Measurements from ENCODE around the gene GEN1.
A peak's percentile ranks its signal among the peaks of the same experiment; 100 is the strongest.

The GEN1 gene, protein sequence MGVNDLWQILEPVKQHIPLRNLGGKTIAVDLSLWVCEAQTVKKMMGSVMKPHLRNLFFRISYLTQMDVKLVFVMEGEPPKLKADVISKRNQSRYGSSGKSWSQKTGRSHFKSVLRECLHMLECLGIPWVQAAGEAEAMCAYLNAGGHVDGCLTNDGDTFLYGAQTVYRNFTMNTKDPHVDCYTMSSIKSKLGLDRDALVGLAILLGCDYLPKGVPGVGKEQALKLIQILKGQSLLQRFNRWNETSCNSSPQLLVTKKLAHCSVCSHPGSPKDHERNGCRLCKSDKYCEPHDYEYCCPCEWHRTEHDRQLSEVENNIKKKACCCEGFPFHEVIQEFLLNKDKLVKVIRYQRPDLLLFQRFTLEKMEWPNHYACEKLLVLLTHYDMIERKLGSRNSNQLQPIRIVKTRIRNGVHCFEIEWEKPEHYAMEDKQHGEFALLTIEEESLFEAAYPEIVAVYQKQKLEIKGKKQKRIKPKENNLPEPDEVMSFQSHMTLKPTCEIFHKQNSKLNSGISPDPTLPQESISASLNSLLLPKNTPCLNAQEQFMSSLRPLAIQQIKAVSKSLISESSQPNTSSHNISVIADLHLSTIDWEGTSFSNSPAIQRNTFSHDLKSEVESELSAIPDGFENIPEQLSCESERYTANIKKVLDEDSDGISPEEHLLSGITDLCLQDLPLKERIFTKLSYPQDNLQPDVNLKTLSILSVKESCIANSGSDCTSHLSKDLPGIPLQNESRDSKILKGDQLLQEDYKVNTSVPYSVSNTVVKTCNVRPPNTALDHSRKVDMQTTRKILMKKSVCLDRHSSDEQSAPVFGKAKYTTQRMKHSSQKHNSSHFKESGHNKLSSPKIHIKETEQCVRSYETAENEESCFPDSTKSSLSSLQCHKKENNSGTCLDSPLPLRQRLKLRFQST

DNA sequence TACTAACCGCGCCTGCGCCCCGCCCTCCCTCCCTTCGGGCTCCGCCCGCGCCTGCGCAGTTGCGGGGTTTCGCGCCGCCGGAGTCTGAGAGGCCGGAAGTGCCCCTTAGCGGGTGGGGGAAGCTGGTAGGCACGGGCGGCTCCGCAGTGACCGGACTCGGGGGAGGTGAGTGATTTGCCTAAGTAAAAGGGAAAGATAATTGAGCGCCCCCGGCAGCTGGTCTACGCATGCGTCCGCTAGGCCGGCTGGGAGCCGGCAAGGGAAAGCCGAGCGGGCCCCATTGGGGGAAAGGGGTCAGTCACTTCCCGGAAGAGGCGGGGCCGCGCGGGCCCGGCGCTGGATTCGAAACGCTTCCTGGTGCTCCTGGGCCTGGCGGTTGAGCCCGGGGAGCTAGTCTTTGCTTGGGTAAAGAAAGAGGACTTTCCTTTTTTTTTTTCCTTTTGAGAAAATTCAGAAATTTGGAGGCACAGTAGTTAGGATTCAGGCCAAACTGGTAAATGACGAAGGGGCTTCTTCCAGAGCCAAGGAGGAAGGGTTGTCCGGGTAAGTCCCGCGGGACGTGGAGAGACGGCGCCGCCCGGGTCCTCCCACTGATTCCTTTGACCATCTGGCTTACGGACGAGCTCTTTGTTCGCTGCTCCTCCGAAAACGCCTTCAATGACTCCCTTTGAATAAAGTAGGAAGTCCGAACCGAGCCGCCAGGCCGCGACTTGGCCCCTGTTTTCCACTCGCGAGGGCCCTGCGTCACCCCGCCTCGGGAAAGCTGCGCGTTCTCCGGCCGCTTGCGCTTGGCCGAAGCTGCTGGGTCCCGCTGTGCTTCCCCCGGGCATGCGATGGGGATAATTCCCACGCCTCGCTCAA, at the start of gene GEN1, which contains the start of gene SMC6:
GEN1 (plus strand) TSS at position 336 of the 861 bp plus-strand sequence. CDS start 5,806 bp downstream, outside the sequence.
SMC6 (minus strand) TSS at position 8 of the 861 bp plus-strand sequence. CDS start 7,864 bp downstream, outside the sequence.
- Histone ChIP-seq H3K4me1 (ENCODE audit: control insufficient read depth in 5 of 5, insufficient read depth in 5 of 5, low read length in 5 of 5) (peaks cover 1 to 22% (median 17%) of the 10 kb centered on the region in 5 donors), H3K4me3 (ENCODE audit: low read depth in 1 of 5, low read length in 5 of 5) (peak within 1 kb of the TSS; percentile 82 to 95 (median 86)), H3K27ac (ENCODE audit: low read depth, low read length) (peak within 1 kb of the TSS; percentile 95), H3K36me3 (ENCODE audit: control insufficient read depth in 5 of 5, insufficient read depth in 5 of 5, low read length in 5 of 5) (no peaks in the 10 kb centered on the region), H3K9me3 (ENCODE audit: control insufficient read depth in 5 of 5, low read length in 5 of 5) (no peaks in the 10 kb centered on the region), H3K27me3 (ENCODE audit: control insufficient read depth in 5 of 5, insufficient read depth in 4 of 5, low read length in 5 of 5) (no peaks in the 10 kb centered on the region), H3K9ac (ENCODE audit: low read length in 5 of 5) (peak within 1 kb of the TSS; percentile 82 to 99 (median 96))

DNA sequence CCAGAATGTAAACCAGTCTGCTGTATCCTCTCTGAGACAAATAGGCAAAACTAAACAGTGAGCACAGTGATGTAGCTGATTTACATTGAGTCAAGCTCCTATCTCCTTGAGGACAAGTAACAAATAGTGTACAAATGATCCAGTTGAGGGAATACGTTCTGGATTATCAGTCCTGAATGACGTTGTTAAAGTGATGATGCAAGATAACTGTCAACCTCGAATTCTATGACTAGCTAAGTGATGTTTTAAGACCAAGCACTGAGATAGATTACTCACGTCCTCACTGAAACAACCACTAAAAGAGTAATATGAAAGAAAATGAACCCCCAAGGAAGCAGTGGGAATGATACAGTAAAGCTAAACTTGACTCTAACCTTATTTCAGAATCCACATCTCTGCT, 47.1 kb upstream of the GEN1 start:
- Histone ChIP-seq H3K27ac (ENCODE audit: low read depth, low read length) (no peak overlapping the region), H3K4me3 (ENCODE audit: low read depth in 1 of 5, low read length in 5 of 5) (no peak overlapping the region), H3K9ac (ENCODE audit: low read length in 5 of 5) (no peak overlapping the region), H3K9me3 (ENCODE audit: control insufficient read depth in 5 of 5, low read length in 5 of 5) (no peaks in the 10 kb centered on the region), H3K4me1 (ENCODE audit: control insufficient read depth in 5 of 5, insufficient read depth in 5 of 5, low read length in 5 of 5) (no peaks in the 10 kb centered on the region), H3K27me3 (ENCODE audit: control insufficient read depth in 5 of 5, insufficient read depth in 4 of 5, low read length in 5 of 5) (no peaks in the 10 kb centered on the region), H3K36me3 (ENCODE audit: control insufficient read depth in 5 of 5, insufficient read depth in 5 of 5, low read length in 5 of 5) (peaks cover 30 to 51% (median 37%) of the 10 kb centered on the region in 5 donors)

DNA sequence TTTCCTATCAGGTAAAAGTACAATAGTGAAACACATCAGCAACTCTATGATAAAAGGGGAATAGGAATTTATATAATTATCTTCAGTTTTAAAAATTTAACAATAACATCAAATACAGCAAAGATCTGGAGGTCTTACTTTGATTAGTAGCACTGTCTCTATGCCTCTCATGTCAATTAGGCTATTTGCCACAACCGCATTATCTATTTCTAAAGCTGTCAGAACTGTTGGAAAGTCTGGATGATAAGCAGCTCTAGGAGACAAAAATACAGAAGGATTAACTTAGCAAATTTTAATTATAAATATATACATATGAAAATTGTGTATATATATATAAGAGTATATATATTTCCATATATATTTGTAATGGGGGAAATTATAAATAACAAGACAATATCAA, 45.4 kb upstream of the GEN1 start:
- peaks cover 40 to 60% (median 44%) of the 10 kb centered on the region in 5 donors for H3K36me3 ChIP-seq (ENCODE audit: control insufficient read depth in 5 of 5, insufficient read depth in 5 of 5, low read length in 5 of 5)
- no peak overlapping the region for H3K9ac ChIP-seq (ENCODE audit: low read length in 5 of 5)
- H3K27me3 ChIP-seq (ENCODE audit: control insufficient read depth in 5 of 5, insufficient read depth in 4 of 5, low read length in 5 of 5): no peaks in the 10 kb centered on the region
- no peak overlapping the region for H3K4me3 ChIP-seq (ENCODE audit: low read depth in 1 of 5, low read length in 5 of 5)
- no peaks in the 10 kb centered on the region for H3K9me3 ChIP-seq (ENCODE audit: control insufficient read depth in 5 of 5, low read length in 5 of 5)
- H3K4me1 ChIP-seq (ENCODE audit: control insufficient read depth in 5 of 5, insufficient read depth in 5 of 5, low read length in 5 of 5): no peaks in the 10 kb centered on the region
- no peak overlapping the region for H3K27ac ChIP-seq (ENCODE audit: low read depth, low read length)

DNA sequence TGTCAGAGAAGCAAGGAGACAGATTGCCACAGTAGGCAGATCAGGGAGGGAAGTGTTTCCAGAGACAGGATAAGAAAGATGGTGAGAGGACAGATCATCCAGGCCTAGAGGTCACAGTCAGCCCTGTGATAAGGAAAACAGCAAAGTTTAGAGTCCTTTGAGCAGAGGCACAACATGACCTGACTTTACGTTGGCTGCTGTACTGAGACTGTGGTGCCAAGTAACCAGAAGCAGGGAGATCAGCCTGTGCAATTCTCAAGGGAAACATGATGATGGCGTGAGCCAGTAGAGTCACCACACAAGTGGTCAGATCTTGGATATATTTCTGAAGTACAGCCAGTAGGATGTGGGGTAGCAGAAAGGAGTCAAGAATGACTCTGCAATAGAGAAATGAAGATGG, 44.0 kb upstream of the GEN1 start:
- H3K27me3 ChIP-seq (ENCODE audit: control insufficient read depth in 5 of 5, insufficient read depth in 4 of 5, low read length in 5 of 5): no peaks in the 10 kb centered on the region
- no peak overlapping the region for H3K4me3 ChIP-seq (ENCODE audit: low read depth in 1 of 5, low read length in 5 of 5)
- no peak overlapping the region for H3K27ac ChIP-seq (ENCODE audit: low read depth, low read length)
- H3K9me3 ChIP-seq (ENCODE audit: control insufficient read depth in 5 of 5, low read length in 5 of 5): no peaks in the 10 kb centered on the region
- H3K4me1 ChIP-seq (ENCODE audit: control insufficient read depth in 5 of 5, insufficient read depth in 5 of 5, low read length in 5 of 5): no peaks in the 10 kb centered on the region
- peaks cover 43 to 65% (median 51%) of the 10 kb centered on the region in 5 donors for H3K36me3 ChIP-seq (ENCODE audit: control insufficient read depth in 5 of 5, insufficient read depth in 5 of 5, low read length in 5 of 5)
- H3K9ac ChIP-seq (ENCODE audit: low read length in 5 of 5): no peak overlapping the region

DNA sequence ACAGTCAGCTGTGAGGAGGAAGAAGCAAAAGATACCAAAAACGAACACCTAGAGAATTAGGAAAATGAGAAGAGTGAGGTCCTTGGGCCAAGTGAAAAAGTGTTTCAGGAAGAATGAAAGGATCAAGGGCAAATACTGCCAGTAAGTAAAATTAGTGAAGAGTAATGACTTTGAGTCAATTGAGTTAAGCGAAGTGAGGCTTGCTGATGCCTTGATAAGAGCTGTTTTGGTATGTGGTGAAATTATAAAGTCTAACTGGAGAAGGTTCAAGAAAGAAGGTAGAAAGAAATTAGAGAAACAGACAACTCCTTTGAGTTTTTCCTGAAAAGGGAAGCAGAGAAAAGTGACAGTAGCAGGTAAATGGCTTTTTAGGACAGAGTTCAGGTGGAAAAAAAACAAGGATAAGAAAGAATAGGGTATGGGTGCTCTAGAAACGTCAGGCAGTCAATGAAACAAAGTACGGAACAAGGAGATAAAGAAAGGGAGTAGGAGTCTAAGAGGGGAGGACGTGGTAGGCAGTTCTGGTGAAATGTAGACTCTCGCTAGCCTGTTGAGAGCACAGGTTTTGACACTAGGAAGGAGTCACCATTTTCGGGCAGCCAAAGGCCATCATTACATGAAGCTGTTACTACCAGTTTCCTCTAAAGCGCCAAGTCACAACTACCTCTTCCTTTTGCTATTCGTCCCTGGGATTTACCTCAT, 43.2 kb upstream of the GEN1 start:
- H3K4me3 ChIP-seq (ENCODE audit: low read depth in 1 of 5, low read length in 5 of 5): no peak overlapping the region
- no peak overlapping the region for H3K27ac ChIP-seq (ENCODE audit: low read depth, low read length)
- no peaks in the 10 kb centered on the region for H3K27me3 ChIP-seq (ENCODE audit: control insufficient read depth in 5 of 5, insufficient read depth in 4 of 5, low read length in 5 of 5)
- H3K4me1 ChIP-seq (ENCODE audit: control insufficient read depth in 5 of 5, insufficient read depth in 5 of 5, low read length in 5 of 5): no peaks in the 10 kb centered on the region
- no peaks in the 10 kb centered on the region for H3K9me3 ChIP-seq (ENCODE audit: control insufficient read depth in 5 of 5, low read length in 5 of 5)
- H3K9ac ChIP-seq (ENCODE audit: low read length in 5 of 5): no peak overlapping the region
- H3K36me3 ChIP-seq (ENCODE audit: control insufficient read depth in 5 of 5, insufficient read depth in 5 of 5, low read length in 5 of 5): peaks cover 41 to 60% (median 48%) of the 10 kb centered on the region in 5 donors

DNA sequence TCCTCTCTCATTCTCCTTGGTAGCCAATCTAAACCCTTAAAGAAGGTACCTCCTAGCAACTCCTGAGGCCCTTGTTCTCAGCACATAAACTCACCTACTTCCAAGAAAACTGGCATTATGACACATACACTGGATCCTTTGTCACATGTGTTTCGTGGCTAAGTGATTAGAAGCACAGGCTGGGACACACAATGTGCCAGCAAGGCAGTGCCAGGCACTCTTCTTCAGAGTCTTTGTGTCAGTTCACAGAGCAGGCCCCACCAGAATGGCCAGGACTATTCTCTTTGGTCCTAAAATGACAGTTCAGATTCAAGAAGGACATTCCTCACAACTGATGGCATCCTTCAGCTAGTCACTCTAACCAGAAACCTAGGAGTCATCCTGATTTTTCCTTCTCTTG, 40.6 kb upstream of the GEN1 start:
- Histone ChIP-seq H3K36me3 (ENCODE audit: control insufficient read depth in 5 of 5, insufficient read depth in 5 of 5, low read length in 5 of 5) (peaks cover 36 to 70% (median 47%) of the 10 kb centered on the region in 5 donors), H3K27me3 (ENCODE audit: control insufficient read depth in 5 of 5, insufficient read depth in 4 of 5, low read length in 5 of 5) (no peaks in the 10 kb centered on the region), H3K9ac (ENCODE audit: low read length in 5 of 5) (no peak overlapping the region), H3K4me1 (ENCODE audit: control insufficient read depth in 5 of 5, insufficient read depth in 5 of 5, low read length in 5 of 5) (no peaks in the 10 kb centered on the region), H3K4me3 (ENCODE audit: low read depth in 1 of 5, low read length in 5 of 5) (no peak overlapping the region), H3K9me3 (ENCODE audit: control insufficient read depth in 5 of 5, low read length in 5 of 5) (no peaks in the 10 kb centered on the region), H3K27ac (ENCODE audit: low read depth, low read length) (no peak overlapping the region)

DNA sequence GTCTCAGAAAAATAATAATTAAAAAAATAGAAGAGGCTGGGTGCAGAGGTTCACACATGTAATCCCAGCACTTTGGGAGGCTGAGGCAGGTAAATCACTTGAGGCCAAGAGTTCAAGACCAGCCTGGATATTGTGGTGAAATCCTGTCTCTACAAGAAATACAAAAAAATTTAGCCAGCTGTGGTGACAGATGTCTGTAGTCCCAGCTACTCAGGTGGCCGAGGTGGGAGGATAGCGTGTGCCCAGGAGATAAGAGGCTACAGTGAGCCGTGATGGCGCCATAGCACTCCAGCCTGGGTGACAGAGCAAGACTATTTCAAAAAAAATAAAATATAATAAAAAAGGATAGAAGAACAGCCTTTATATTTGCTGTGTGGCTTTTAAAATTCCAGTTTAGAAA, 36.3 kb upstream of the GEN1 start:
- no peaks in the 10 kb centered on the region for H3K9me3 ChIP-seq (ENCODE audit: control insufficient read depth in 5 of 5, low read length in 5 of 5)
- no peak overlapping the region for H3K27ac ChIP-seq (ENCODE audit: low read depth, low read length)
- peaks cover 36 to 59% (median 47%) of the 10 kb centered on the region in 5 donors for H3K36me3 ChIP-seq (ENCODE audit: control insufficient read depth in 5 of 5, insufficient read depth in 5 of 5, low read length in 5 of 5)
- no peaks in the 10 kb centered on the region for H3K4me1 ChIP-seq (ENCODE audit: control insufficient read depth in 5 of 5, insufficient read depth in 5 of 5, low read length in 5 of 5)
- no peak overlapping the region for H3K9ac ChIP-seq (ENCODE audit: low read length in 5 of 5)
- H3K27me3 ChIP-seq (ENCODE audit: control insufficient read depth in 5 of 5, insufficient read depth in 4 of 5, low read length in 5 of 5): no peaks in the 10 kb centered on the region
- H3K4me3 ChIP-seq (ENCODE audit: low read depth in 1 of 5, low read length in 5 of 5): no peak overlapping the region

DNA sequence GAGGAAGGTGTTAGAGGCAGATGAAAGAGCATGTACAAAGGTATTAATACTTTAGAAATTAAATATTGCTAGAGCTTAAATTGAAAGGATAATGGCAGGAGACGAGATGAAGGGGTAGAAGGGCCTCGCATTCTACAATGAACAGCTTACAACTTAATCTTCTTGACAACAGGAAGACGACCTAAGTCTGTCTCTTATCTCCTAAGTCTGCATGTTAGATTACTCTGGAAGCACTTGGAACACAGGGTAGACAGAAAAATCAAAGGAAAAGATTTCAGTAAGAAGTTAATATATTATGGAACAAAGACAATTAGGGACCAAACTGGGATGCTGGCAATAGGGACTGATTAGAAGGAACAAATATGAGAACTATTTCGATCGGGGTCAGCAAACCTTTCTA, 35.2 kb upstream of the GEN1 start:
- no peak overlapping the region for H3K4me3 ChIP-seq (ENCODE audit: low read depth in 1 of 5, low read length in 5 of 5)
- peaks cover 33 to 53% (median 41%) of the 10 kb centered on the region in 5 donors for H3K36me3 ChIP-seq (ENCODE audit: control insufficient read depth in 5 of 5, insufficient read depth in 5 of 5, low read length in 5 of 5)
- no peaks in the 10 kb centered on the region for H3K4me1 ChIP-seq (ENCODE audit: control insufficient read depth in 5 of 5, insufficient read depth in 5 of 5, low read length in 5 of 5)
- no peaks in the 10 kb centered on the region for H3K9me3 ChIP-seq (ENCODE audit: control insufficient read depth in 5 of 5, low read length in 5 of 5)
- H3K9ac ChIP-seq (ENCODE audit: low read length in 5 of 5): no peak overlapping the region
- no peaks in the 10 kb centered on the region for H3K27me3 ChIP-seq (ENCODE audit: control insufficient read depth in 5 of 5, insufficient read depth in 4 of 5, low read length in 5 of 5)
- H3K27ac ChIP-seq (ENCODE audit: low read depth, low read length): no peak overlapping the region
